Endothelial cell of hepatic sinusoid (primary cell): ENCODE data around the gene PTTG1IP.

Experiments
- in situ Hi-C: cut with HindIII; loops from 2 replicates; pipeline ENCODE4 v1.10.0; 2017; ENCODE audit warnings: low sequenced_read_pairs

PTTG1IP gene

DNA sequence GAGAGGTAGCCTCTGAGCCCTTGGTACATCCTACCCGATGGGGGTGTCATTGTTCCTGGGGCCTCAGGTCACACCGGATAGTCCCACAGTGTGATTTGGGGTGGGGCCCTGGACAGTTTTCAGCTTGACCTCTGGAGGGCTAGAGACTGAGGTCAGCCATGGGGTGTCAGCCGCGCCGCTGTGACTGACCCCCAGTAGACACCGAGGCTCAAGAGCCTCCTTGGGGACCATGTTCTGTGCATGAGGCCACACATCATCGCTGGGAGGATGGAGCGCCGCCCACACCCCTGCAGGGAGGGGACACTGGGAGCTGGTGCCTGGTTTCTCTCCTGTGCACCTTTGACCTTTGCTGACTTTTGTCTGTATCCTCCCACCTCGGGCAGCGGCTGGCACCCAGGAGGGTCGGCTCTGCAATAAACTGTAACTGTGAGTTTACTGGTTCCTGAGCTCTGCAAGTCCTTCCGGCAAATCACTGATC lies 24.6 kb upstream of the PTTG1IP start:
- in situ Hi-C loops: no loop called here

- in situ Hi-C loops: no loop called here
Observed at GRCh38 chr21:44897326-44898010, 24.0 kb upstream of the PTTG1IP start.

DNA sequence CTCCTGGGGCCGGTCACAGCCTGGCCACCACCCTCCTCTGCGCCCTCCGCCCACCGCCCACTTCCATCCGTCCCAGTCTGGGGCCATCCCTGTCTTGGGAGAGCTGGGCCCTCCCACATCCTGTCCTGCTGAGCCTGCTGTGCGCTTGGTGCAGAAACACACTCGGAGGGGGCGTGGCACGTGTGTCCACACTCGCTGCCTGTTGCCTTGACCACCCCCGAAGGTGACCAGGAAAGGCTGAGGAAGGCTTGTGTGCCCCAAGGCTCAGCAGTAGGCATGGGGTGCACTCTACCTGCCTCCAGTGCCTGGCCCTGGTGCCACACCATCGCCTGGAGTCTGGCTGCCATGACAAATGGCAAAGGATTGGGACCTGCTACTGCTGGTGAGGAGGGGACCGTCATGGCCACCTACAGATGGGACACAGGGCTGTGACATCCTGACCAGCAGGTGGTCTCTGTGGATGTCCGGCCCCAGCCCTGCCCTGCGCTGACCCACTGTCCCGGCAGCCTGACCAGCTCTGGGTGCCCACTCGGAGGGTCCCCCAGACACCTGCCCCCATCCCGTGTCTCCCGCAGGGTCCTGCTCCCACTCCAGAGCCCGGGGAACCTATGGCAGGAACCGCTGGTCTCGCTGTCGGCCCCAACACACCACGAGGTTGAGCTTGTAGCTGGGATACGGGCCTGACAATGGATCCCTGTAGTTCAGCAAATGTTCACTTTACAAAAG lies 23.2 kb upstream of the PTTG1IP start:
- in situ Hi-C loops: no loop called here

- in situ Hi-C loops: no loop called here
Observed at GRCh38 chr21:44895859-44896258, 22.4 kb upstream of the PTTG1IP start.

- in situ Hi-C loops: no loop called here
Observed at GRCh38 chr21:44894687-44895302, 21.3 kb upstream of the PTTG1IP start.

DNA sequence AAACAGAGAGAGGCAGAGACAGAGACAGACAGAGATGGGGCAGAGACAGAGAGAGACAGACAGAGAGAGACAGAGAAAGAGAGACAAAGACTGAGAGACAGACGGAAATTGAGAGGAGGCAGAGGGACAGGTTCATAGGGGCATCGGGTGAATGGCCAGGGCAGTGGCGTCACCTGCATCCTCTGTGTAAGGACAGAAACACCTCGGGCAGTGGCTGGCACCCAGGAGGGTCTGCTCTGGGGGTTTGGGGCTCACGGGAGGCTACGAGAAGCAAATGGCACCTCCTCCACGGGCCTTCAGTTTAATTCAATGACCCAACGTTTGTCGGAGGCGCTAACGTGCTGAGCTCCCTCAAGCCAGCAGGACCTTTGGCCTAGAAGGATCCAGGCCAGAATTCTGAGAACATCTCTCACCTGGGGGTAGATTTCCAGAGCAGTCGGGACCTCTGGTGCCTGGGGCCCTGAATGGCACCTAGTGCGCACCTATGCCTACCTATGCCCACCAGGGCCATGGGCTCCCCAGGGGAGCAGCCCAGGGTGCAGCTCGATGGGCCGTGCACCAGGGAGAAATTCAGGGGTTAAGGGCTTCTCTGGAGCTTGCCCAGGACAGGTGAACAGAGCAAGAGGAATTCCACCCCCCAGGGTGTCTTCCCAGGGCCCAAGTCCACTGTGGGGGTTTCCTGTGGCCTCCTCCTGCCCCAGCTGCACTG lies 20.6 kb upstream of the PTTG1IP start:
- in situ Hi-C loops: no loop called here

- in situ Hi-C loops: no loop called here
Observed at GRCh38 chr21:44893278-44893556, 19.7 kb upstream of the PTTG1IP start.

DNA sequence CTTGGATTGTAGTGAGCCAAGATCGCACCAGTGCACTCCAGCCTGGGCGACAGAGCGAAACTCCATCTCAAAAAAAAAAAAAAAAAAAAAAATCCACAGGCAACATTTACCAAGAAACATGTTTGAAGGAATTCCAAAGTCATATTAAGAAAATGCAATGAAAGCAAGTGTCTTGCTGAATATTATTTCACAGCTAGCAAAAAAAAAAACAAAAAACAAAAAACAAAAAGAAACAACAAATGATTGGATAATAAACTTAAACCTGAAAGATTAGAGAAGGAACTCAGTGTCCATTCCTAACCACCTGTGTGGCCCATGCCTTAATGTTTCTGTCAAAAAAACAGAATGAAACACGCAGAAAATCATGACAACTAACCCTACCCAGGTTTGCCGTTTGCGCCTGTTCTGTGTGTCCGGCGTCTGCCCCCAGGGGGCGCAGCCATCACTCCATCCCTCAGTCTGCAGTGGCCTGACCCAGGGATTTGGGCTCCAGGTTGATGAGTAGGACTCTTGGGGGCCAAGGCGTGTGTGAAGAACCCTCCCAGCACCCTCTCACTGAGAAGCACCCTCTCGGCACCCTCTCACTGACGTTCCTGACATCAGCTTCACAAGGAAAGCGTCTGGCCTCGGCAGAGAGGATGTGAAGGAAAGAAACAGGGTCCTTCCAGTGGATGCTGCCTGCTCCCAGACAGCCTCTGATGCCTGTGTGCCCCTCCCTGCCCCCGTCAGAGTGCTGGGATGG lies 19.2 kb upstream of the PTTG1IP start:
- in situ Hi-C loops: no loop called here

DNA sequence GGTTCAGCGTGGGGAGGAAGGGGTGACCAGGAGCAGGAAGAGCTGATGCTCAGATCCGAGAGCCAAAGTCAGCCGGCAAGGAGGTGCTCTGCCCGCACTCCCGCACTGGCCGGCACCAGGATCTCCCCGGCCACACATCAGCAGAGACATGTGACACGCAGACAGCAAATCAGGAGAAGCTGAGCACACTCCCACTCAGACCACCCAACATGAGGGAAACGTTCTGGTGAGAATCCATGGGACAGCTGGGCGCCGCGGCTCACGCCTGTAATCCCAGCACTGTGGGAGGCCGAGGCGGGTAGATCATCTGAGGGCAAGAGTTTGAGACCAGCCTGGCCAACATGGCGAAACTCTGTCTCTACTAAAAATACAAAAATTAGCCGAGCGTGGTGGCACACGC lies 18.6 kb upstream of the PTTG1IP start:
- in situ Hi-C loops: no loop called here

- in situ Hi-C loops: no loop called here
Observed at GRCh38 chr21:44891631-44892031, 18.1 kb upstream of the PTTG1IP start.

DNA sequence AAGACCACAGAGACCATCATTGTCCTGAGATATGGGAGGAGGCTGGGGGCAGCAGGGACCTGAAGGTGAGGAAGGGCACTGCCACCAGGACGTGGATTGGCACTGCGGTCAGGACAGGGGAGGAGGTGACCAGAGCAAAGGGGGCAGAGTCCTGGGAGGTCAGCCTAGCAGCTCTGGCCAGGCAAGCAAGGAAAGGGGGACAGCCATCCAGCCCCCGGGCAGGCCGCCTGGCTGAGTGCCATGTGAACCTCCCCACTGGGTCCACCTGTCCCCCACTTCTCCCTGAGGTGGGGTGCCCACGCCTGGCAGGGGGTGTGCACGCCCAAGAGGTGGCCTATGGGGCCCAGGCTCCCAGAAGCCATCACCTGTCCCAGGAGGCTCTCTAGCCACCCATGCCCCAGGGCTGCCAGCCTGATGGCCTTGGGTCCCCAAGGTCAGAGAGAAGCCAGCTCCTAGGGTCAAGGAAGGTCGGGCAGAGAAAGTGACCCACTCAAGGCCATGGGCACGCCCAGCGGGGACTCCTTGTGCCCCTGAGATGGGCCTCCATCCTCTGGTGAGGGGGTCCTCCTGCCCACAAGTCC lies 17.6 kb upstream of the PTTG1IP start:
- in situ Hi-C loops: no loop called here

- in situ Hi-C loops: no loop called here
Observed at GRCh38 chr21:44890338-44890931, 16.9 kb upstream of the PTTG1IP start.

GRCh38 chr21:44889625-44890337 lies 16.3 kb upstream of the PTTG1IP start:
- in situ Hi-C loops: no loop called here

DNA sequence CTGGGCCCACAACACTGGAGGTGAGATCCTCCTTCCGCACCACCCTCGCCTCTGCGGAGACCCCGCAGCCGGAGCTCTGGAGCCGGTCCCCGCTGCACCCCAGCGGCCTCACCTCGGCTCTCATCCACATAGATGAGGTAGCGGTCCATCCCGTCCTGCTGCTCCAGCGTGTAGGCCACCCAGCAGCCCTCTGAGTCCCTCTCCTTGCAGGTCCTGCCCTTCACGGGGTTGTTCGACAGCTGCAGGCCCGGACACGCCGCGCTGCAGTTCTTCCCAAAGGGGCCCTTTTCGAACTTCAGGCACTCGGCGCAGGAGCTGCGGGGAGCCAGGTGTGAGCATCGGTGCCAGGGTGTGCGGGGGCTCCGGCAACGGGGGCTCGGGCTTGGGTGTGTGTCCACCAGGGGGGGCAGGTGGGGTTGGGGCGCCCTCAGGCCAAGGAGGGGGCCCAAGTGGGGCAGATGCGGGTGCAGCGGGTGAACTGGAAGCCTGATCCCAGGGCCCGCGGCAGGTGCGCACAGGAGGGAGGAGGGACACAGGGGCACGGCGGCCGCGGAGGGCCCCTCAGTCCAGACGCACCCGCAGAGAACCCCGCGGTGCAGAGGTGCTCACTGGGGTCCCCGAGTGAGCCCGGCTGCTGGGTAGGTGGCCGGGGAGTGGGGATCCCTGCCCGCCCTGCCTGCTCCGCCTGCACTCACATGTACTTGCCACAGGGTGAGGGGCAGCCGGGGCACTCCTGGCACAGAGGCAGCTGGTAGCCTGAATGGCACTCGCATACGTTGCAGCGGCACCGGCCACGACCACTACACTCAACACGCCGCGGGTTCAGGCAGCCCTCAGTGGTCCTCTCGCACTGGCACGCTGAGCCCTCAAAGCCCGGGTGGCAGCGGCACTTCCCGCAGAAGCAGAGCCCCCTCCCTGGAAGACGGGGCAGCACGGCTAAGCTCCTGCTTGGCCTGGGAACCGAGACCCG lies 15.4 kb upstream of the PTTG1IP start:
- in situ Hi-C loops: no loop called here

DNA sequence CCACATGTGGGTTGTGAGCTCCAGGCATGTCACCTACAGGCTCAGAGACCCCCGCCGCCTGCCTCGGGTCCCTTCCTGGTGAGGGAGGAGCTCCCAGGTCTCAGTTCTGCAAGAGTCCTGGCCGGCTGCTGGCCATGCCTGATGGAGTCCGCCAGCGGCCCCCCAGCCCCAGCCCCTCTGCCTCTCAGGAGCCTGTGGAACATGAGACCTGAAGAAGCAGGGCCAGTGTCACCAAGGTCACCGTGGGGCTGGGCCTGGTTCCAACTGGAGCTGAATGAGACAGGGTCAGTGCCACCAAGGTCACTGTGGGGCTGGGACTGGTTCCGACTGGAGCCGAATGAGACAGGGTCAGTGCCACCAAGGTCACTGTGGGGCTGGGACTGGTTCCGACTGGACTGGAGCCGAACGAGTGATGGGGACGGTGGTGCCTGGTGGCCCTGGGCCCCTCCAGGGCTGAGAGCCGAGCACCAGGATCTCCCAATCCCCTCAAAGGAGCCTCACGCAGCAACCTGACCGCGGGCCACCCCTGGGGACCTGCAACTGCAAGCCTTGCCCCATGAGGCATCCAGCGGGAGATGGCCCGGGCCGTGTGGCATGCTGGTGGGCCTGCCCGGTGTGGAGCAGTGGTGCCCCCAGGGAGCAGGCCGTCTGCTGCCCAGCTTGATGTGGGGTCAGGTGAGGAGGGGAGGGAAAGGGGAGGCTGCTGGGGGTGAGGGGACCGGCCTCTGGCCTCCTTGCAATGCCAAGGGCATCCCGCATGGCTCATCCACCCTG lies 14.5 kb upstream of the PTTG1IP start:
- in situ Hi-C loops: no loop called here

DNA sequence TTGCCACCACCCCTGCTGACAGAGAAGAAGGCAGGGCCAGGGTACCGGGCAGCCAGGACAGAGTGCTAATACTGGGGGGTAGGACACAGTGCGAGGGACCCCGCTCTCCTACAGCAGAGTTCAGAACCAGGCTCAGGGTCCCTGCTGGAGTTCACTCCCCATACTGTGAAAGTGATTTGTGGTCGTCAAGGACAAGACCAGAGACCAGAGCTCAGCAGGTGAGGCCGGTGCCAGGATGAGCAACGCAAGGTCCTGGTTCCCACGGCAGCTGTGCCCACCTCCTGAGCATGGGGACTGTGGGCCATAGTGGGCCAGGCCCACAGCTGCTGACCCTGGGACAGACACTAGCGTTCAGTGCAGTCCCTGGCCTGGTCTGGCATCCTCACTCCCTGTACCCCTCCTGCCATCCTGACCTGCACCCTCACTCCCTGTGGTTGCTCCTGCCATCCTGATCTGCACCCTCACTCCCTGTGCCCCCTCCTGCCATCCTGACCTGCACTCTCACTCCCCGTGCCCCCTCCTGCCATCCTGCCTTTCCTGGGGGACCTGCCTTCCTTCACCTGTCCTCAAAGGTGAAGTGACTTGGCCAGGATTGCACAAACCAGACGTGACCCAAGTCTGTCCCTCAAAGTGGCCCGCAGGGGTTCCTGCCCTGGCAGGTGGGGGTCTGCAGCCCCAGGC lies 13.8 kb upstream of the PTTG1IP start:
- in situ Hi-C loops: no loop called here
